Stimulated activated CD4-positive, alpha-beta T cell treated with anti-CD3 and anti-CD28 coated beads, TNF-alpha, amount 100 ng/mL, for 4 hours (primary cell): ENCODE data around the gene ITGA2.
A peak's percentile ranks its signal among the peaks of the same experiment; 100 is the strongest.
"Not testable (repeated sequence)": the region's sequence is repeated elsewhere in the genome, so short reads cannot be mapped to it uniquely, and the experiment has no call there.

Experiments used
- DNase-seq, 3 experiments: peaks; one replicate each; pipeline ENCODE4 v3.0.0-alpha.2; 2020; ENCODE audit warnings: low read depth in 3 of 3

The ITGA2 gene

DNA sequence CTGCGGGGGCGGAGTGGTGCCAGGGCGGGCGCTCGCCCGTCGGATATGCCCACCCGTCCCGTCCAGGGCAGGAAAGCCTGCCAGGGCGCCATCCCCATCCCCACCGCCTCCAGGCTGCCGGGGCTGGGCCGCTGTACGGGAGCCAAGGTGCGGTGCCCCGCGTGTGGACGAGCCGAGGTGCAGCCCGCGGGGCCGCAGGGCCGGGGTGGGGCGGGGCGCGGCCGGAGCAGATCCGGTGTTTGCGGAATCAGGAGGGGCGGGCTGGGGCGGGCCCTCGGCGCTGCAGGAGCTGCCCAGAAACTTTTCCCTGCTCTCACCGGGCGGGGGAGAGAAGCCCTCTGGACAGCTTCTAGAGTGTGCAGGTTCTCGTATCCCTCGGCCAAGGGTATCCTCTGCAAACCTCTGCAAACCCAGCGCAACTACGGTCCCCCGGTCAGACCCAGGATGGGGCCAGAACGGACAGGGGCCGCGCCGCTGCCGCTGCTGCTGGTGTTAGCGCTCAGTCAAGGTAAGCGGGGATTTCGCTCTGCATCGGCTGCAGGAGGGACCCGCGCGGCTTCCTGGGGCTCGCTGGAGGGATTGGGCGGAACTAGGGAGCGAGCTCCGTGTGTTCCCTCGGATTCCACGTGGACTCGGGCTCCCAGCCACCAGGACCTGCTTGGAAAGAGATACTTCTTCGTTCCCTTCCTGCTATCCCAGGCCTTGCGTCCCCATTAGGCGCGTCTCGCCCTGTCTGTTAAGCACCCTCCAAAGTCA, at the start of gene ITGA2:
TSS of gene ITGA2 (plus strand) at position 328 of the 756 bp plus-strand sequence. CDS start at position 445, 117 bp downstream.
- DNase-seq = peak in 1 of 3 experiments; percentile 22

- no peak for DNase-seq
Observed at GRCh38 chr5:52943285-52943684, 45.9 kb upstream of the ITGA2 start.

GRCh38 chr5:52943808-52944207, 45.3 kb upstream of the ITGA2 start:
- peak in 1 of 3 experiments; percentile 0 for DNase-seq

GRCh38 chr5:52945040-52945439, 44.1 kb upstream of the ITGA2 start:
- no peak for DNase-seq

GRCh38 chr5:52947208-52947607, 41.9 kb upstream of the ITGA2 start:
- no peak for DNase-seq

- no peak for DNase-seq
Observed at GRCh38 chr5:52947851-52948250, 41.3 kb upstream of the ITGA2 start.

DNA sequence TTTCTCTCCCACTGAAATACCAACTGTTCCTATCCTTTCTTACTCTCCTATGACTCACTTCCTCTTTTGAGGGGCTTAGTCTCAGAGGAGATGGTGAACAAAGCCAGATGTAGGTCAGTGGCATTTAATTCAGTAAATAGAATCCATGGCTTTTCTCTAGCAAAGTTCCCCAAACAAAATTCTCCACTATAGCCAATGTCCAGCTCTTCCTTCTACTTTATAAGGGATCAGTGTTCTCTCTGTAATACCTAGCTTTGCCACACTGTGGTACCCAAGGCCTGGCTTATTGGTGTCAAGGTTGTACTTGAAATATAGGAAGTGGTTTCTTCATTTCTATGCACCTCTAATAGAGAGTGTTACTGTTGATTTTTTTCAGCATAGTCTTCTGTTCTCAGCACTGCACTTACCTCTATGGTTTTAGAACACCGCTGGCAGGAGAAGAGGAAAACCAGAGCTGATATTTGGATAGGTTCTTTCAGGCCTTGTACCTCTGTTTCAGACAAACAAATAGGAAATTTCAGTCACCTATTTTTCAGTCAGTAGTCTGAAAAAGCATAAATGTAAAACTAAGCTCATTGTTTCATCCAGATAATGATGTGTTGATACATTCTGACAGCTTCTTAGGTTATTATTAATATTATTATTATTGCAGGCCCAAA, 40.6 kb upstream of the ITGA2 start:
- DNase-seq = peak in 2 of 3 experiments; percentile 21 to 30

- DNase-seq = no peak
Observed at GRCh38 chr5:52950686-52951085, 38.5 kb upstream of the ITGA2 start.

GRCh38 chr5:52952483-52952882, 36.7 kb upstream of the ITGA2 start:
- no peak for DNase-seq

DNA sequence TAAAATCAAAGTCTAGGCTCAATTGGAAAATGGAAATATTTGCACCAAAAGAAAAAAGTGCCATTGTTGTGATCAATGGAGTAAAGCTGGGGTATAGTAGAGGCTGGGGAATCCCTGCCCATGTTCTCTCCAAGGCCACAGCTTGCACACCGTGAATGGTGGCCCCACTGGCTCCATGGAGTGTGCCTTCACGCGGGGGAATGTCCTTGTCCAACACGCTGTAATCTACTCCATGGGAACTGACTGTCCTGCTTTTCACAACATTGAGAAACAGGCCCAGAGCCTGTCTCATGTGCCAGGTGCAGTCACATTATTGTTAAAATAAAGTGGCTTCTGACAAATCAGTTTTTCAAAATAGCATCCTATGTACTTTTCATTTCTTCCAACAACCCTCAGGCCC, 33.1 kb upstream of the ITGA2 start:
- DNase-seq = no peak

DNA sequence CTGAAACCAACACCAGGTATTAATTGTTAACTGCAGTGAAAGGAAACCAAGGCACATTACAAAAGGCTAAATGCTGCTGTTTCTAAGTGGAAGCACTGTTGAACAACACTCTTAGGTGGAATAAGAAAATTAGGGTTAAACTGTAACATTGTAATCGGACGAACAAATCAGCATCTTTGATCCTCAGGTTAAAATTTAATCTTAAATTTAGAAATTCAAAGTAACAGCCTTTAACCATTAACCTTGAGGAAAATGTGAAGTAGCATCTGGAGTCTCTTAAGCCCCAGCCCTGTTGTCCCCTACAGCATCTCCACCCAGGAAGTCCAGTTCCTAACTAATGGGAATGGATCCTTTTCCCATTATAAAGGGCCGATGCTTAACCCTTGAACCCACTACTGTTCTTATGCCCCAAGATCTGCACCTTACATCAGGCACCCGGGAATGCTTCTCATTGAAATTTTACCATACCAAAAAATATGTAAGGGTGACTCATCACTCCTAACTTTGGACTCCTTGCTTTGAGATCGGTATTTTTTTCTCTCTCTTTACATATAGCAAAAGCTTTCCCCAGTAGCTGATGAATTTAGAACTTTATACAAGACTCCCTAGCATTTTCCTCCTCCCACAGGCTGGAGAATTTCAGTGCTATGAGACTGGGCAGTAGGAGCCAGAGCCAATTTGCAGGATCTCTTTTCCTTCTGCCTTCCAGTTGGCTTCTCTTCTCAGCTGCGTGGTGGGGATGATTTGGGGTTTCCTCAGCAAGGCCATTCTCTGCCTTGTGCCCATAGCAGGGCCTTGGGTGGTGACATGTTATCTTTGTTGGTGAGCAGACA, 32.0 kb upstream of the ITGA2 start:
- no peak for DNase-seq

GRCh38 chr5:52961274-52961681, 27.9 kb upstream of the ITGA2 start:
- no peak for DNase-seq

DNA sequence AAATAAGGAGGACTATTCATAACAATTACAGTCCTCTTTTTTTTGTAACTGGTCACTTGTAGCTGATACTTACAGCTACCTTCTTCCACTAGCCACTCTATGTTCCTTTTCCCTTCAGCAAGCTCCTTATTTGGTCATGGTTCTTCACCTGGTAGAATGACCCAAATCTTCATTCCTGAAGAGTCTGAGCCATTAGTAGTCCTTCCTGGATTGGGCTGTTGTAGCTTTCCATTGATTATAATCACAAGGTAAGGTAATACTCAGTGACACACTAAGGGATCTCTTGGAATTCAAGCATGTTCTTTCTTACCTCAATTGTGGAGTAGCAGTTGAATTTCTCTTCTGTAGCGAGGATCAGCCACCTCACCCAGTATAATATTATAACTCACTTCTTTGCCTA, 25.5 kb upstream of the ITGA2 start:
- no peak for DNase-seq

DNA sequence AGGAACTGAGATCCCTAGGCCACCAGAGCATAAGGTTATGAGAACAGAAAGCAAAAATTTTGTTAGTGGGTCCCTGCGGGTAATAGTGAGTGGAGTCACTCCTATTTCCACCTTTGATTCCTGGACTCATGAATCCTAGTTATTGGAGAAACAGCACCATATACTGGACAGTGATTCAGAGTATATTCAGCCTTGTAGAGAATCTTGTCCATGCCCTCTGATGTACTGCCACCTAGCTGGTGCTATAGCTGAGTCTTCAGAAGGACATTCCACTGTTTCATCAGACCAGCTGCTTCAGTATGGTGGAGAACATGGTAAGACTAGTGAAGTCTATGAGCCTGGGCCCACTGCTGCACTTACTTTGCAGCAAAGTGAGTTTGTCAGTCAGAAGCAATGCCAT, 25.0 kb upstream of the ITGA2 start:
- DNase-seq = no peak

- DNase-seq = not testable (repeated sequence)
Observed at GRCh38 chr5:52976157-52976556, 13.0 kb upstream of the ITGA2 start.

DNA sequence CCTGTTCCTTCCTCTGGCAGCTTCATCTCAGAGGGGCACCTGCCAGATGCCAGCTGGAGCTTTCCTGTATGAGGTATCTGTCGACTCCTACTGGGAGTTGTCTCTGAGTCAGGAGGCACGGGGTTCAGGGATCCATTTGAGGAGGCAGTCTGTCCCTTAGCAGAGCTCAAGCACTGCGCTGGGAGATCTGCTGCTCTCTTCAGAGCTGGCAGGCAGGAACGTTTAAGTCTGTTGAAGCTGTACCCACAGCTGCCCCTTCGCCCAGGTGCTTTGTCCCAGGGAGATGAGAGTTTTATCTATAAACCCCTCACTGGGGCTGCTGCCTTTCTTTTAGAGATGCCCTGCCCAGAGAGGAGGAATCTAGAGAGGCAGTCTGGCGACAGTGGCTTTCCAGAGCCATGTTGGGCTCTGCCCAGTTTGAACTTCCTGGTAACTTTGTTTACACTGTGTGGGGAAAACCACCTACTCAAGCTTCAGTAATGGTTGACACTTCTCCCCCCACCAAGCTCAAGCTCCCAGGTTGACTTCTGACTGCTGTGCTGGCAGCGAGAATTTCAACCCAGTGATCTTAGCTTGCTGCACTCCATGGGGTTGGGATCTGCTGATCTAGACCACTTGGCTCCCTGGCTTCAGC, 11.8 kb upstream of the ITGA2 start:
- DNase-seq = no peak

GRCh38 chr5:52981507-52981906, 7.6 kb upstream of the ITGA2 start:
- DNase-seq = no peak

- no peak for DNase-seq
Observed at GRCh38 chr5:52983731-52984636, 5.2 kb upstream of the ITGA2 start.

- no peak for DNase-seq
Observed at GRCh38 chr5:52985306-52985705, 3.8 kb upstream of the ITGA2 start.

- peak in 1 of 3 experiments; percentile 2 for DNase-seq
Observed at GRCh38 chr5:52987711-52988331, 1.3 kb upstream of the ITGA2 start.
